ENCODE measurements around the gene WFS1. TPM values are rescaled to one million over a fixed set of nuclear protein-coding genes. Genes with fewer than 3 reads are reported as not detected.

The WFS1 gene
- total RNA-seq, 1 donor from 2014 or later: 41.1 TPM

- Mint-ChIP-seq H3K27ac (no peak overlapping the region), H3K4me1 (ENCODE audit: unreplicated experiment) (no peaks in the 10 kb centered on the region), H3K36me3 (no peaks in the 10 kb centered on the region), H3K4me3 (no peak overlapping the region), H3K9me3 (no peaks in the 10 kb centered on the region), H3K27me3 (peaks cover 22% of the 10 kb centered on the region)
- TF ChIP-seq CTCF (conservative IDR thresholded peaks at IDR 0.05): no peak
- no peak for DNase-seq (ENCODE audit: extremely low spot score, unreplicated experiment)
Measured at GRCh38 chr4:6347511-6348045, 77.9 kb downstream of the WFS1 start.

GRCh38 chr4:6348408-6348807 lies 78.8 kb downstream of the WFS1 start:
- DNase-seq (ENCODE audit: extremely low spot score, unreplicated experiment): no peak
- Mint-ChIP-seq H3K27ac (no peak overlapping the region), H3K36me3 (no peaks in the 10 kb centered on the region), H3K4me3 (no peak overlapping the region), H3K27me3 (peaks cover 22% of the 10 kb centered on the region), H3K4me1 (ENCODE audit: unreplicated experiment) (no peaks in the 10 kb centered on the region), H3K9me3 (no peaks in the 10 kb centered on the region)
- TF ChIP-seq CTCF (conservative IDR thresholded peaks at IDR 0.05): no peak

- TF ChIP-seq CTCF (conservative IDR thresholded peaks at IDR 0.05): no peak
- H3K36me3 Mint-ChIP-seq: no peaks in the 10 kb centered on the region
- no peaks in the 10 kb centered on the region for H3K9me3 Mint-ChIP-seq
- H3K27me3 Mint-ChIP-seq: peaks cover 21% of the 10 kb centered on the region
- H3K4me3 Mint-ChIP-seq: no peak overlapping the region
- no peak for DNase-seq (ENCODE audit: extremely low spot score, unreplicated experiment)
- H3K4me1 Mint-ChIP-seq (ENCODE audit: unreplicated experiment): no peaks in the 10 kb centered on the region
- no peak overlapping the region for H3K27ac Mint-ChIP-seq
Measured at GRCh38 chr4:6349896-6350603, 80.4 kb downstream of the WFS1 start.

- no peak for DNase-seq (ENCODE audit: extremely low spot score, unreplicated experiment)
- Mint-ChIP-seq H3K27ac (no peak overlapping the region), H3K9me3 (no peaks in the 10 kb centered on the region), H3K4me3 (no peak overlapping the region), H3K36me3 (no peaks in the 10 kb centered on the region), H3K4me1 (ENCODE audit: unreplicated experiment) (no peaks in the 10 kb centered on the region), H3K27me3 (peaks cover 21% of the 10 kb centered on the region)
- TF ChIP-seq CTCF (conservative IDR thresholded peaks at IDR 0.05): no peak
Measured at GRCh38 chr4:6350646-6351045, 81.0 kb downstream of the WFS1 start.

GRCh38 chr4:6351246-6352000 lies 81.8 kb downstream of the WFS1 start:
- H3K36me3 Mint-ChIP-seq: no peaks in the 10 kb centered on the region
- DNase-seq (ENCODE audit: extremely low spot score, unreplicated experiment): no peak
- H3K9me3 Mint-ChIP-seq: no peaks in the 10 kb centered on the region
- peaks cover 21% of the 10 kb centered on the region for H3K27me3 Mint-ChIP-seq
- H3K4me3 Mint-ChIP-seq: no peak overlapping the region
- no peak for TF ChIP-seq CTCF (conservative IDR thresholded peaks at IDR 0.05)
- H3K4me1 Mint-ChIP-seq (ENCODE audit: unreplicated experiment): no peaks in the 10 kb centered on the region
- no peak overlapping the region for H3K27ac Mint-ChIP-seq
